SK-N-SH (cell line): Measurements from ENCODE around the gene HSPA4.

Experiments used
- CTCF ChIP-seq: fragments of 200-600 bp; sonication (generic); IDR thresholded peaks from 2 replicates; pipeline ENCODE4 v1.6.1; 2017; ENCODE audit warnings: antibody characterized with exemption, mild to moderate bottlenecking, moderate library complexity
- EZH2phosphoT487 ChIP-seq: fragments of 200-600 bp; sonication (generic); IDR thresholded peaks from 2 replicates; pipeline ENCODE4 v1.6.1; 2017; ENCODE audit warnings: low read depth, mixed run types, mild to moderate bottlenecking, antibody characterized with exemption, moderate library complexity, borderline replicate concordance
- FOSL2 ChIP-seq: IDR thresholded peaks from 2 replicates; pipeline ENCODE4 v1.4.0; 2012; ENCODE audit warnings: low read depth, mild to moderate bottlenecking, moderate library complexity, borderline replicate concordance
- FOXM1 ChIP-seq: IDR thresholded peaks from 2 replicates; pipeline ENCODE4 v1.4.0; 2012; ENCODE audit warnings: low read depth, mild to moderate bottlenecking
- JUND ChIP-seq: IDR thresholded peaks from 2 replicates; pipeline ENCODE4 v1.4.0; 2012
- NFIC ChIP-seq: IDR thresholded peaks from 2 replicates; pipeline ENCODE4 v1.4.0; 2012; ENCODE audit warnings: borderline replicate concordance
- POLR2AphosphoS5 ChIP-seq: IDR thresholded peaks from 2 replicates; pipeline ENCODE4 v1.6.1; 2012; ENCODE audit warnings: low read depth, low read length
- RAD21 ChIP-seq: IDR thresholded peaks from 2 replicates; pipeline ENCODE4 v1.6.1; 2012; ENCODE audit warnings: mild to moderate bottlenecking, low read length
- REST ChIP-seq: IDR thresholded peaks from 2 replicates; pipeline ENCODE4 v1.6.1; 2012; ENCODE audit warnings: mild to moderate bottlenecking, low read depth, low read length, moderate library complexity
- SIN3A ChIP-seq: IDR thresholded peaks from 2 replicates; pipeline ENCODE4 v1.6.1; 2012; ENCODE audit warnings: low read depth, mild to moderate bottlenecking, low read length, moderate library complexity, borderline replicate concordance
- SMC3 ChIP-seq: IDR thresholded peaks from 2 replicates; pipeline ENCODE4 v1.6.1; 2012; ENCODE audit warnings: low read depth, low read length, improper control_type of control experiment
- TAF1 ChIP-seq: IDR thresholded peaks from 2 replicates; pipeline ENCODE4 v1.6.1; 2012; ENCODE audit warnings: low read depth, mild to moderate bottlenecking, low read length, moderate library complexity, borderline replicate concordance
- TCF12 ChIP-seq: IDR thresholded peaks from 2 replicates; pipeline ENCODE4 v1.4.0; 2012
- YY1 ChIP-seq: IDR thresholded peaks from 2 replicates; pipeline ENCODE4 v1.4.0; 2012; ENCODE audit warnings: low read depth, mild to moderate bottlenecking

DNA sequence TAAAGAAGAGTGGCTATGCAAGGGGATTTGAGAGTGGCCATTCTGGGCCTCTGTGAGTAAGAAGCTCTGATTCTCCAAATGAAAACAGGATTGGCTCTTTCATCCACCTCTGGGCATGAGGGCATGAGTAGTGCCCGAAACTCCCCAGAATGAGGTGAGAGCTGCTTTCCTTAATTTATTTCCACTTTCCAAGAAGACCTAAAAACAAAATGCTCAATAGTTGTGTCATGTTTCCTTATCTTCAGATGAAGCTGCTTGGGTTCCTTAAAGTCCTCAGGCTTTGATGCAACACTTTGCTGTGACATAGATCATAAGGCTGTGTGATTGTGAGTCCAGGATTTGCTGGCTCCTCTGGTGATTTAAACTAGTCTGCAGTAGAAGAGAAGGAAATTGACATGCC, 22.4 kb upstream of the HSPA4 start:
- TF ChIP-seq REST (no peak), CTCF (no peak), EZH2phosphoT487 (no peak), FOSL2 (no peak), SMC3 (no peak), POLR2AphosphoS5 (no peak), TCF12 (no peak), TAF1 (no peak), YY1 (no peak), JUND (no peak), RAD21 (no peak), FOXM1 (no peak), SIN3A (no peak), NFIC (no peak)
